ENCODE data around the gene ESYT2.
"Not testable (repeated sequence)": the region's sequence is repeated elsewhere in the genome, so short reads cannot be mapped to it uniquely, and the experiment has no call there.

Gene ESYT2

DNA sequence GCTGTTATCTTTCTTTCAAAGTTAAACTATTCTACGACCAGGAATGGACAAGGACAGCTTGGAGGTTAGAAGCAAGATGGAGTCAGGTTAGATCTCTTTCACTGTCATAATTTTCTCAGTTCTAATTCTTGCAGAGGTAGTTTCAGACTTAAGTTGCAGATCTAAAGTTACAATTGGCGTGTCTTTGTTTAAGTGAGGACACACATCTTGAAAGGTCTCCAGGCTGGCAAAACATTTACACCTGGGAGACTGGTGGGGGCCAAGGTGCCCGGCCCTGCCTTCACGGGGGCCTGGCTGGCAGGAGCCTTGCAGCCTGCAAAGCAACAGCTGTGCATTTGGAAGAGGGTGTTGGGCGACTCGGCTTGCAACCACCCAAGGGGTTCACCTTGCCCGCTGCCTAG lies 25.4 kb upstream of the ESYT2 start:
- DNase-seq = no peak

DNA sequence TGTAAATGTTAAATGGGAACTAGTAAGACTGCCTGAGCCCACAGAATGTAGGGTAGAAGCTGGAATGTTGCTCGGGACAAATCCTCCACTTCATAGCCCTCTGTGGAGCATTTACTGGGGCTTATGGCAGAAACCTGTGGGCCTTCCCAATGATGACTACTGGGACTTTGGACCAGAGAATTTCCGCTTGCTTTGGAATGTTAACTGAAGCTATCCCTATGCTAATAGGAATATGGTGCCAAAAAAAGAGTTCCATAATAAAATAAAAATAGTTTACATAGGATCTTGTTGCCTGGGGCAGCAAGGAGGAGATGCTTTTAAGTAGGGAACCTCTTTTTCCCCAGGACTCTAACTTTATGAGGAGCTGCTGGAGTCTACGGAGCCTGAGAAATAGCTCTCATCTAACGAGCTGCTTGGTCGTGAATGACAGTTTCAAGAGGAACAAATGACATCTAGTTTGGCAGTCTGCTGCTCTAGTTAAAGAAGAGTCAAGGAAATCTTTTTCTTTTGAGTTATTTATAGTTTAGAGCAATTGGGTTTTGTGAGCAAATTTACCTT lies 21.3 kb upstream of the ESYT2 start:
- no peak for DNase-seq

DNA sequence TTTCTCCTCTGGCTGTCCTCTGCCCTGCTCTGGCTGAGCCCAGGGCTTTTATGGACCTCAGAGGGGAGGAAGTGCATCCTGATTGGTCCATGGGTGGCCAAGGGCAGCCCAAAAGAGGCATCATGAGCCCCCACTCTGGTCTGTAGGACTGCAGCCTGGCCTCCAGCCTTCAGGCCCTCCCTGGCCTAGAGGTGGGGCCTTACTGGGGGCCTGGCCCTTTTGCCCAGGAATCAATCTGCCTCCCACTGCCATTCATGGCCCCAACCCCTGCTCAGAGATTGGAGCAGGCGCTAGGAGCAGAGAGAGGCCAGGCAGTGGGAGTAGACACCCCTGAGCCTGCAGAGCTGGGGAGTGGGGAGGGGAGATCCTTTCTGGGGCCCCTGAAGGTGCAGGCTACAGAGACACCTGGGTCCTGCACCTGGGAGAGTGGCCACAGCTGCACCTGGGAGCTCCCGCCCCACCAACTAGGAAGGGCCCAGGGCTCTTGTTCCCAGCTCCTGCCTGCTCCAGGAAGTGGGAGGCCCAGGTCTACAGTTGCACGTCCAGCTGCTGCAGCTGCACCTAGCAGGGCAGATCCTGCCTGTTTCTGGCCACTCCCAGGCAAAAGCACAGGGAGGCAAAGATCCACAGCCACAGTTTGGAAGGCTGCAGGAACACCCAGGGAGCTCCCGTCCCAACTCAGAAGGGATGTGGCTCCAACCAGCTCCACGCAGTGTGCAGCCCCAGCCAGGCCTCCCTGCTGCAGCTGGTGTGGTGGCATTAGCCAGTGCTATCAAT lies 20.6 kb upstream of the ESYT2 start:
- no peak for DNase-seq

DNA sequence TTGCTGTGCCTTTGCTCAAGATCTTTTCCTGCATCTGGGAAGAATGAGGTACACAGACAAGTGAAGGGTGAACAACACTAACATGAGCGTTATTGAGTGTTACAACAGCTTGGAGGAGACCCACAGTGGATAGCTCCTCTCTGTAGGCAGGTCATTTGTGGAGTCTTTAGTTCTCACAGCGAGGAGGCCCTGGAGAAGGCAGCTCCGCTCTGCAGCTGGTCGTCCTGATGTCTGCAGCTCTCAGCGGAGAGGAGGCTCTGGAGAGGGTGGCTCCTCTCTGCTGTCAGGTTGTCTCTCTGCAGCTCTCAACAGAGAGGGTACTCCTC lies 20.1 kb upstream of the ESYT2 start:
- no peak for DNase-seq

DNA sequence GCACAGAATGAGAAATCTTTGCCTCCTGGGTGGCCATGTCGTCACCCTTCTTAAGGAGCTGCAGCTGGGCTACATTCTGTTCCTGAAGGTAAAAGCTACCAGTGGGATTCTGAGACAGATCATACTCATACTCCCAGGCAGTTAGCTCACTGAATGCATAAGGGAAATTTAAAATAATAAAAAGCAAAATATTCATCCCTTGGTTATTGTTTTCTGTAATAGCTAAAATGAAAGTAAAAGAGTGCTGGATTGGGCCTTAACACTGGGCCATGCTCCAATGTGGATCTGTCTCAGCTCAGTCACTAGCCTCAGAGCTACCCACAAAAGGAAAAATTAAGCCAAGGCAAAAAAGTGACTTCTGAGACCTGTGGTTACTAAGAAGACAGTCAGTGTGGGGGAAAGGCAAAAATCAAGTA lies 18.1 kb upstream of the ESYT2 start:
- DNase-seq = no peak

DNA sequence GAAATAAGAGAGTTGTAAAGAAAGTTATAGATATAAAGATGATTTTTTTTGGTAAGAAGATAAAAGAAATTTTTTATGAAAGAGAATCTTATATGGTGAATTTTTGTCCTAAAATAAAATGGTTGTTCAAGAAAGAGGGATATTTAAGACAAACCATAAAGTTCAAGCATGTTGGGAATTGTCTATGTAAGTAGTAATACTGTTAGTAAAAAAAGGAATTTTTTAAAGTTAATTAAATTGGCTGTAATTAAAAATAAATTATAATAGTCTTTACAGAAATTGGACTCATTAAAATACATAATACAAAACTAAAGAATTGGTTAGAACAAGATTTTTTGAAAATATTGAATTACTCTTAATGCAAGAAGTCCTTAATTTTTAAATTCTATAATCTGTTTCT lies 17.0 kb upstream of the ESYT2 start:
- no peak for DNase-seq

DNA sequence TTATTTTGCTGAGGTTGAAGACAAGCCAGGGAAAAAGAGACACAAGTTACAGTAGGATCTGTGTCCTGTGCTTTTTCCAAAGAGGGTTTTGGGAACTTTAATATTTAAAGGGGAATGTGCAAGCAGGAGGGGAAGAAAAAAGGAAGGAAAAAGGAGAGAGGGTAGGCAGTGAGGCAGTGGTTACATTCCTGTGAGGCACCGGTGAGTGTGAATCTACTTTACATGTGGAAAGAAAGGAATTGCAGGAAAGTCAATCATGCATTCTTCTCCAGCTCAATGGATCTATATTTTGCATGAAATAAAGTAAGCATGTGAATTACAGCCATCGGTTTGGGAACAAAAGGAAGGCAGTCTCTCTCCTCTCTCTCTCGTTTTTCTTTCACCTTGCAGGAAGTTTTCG lies 14.5 kb upstream of the ESYT2 start:
- DNase-seq = no peak

DNA sequence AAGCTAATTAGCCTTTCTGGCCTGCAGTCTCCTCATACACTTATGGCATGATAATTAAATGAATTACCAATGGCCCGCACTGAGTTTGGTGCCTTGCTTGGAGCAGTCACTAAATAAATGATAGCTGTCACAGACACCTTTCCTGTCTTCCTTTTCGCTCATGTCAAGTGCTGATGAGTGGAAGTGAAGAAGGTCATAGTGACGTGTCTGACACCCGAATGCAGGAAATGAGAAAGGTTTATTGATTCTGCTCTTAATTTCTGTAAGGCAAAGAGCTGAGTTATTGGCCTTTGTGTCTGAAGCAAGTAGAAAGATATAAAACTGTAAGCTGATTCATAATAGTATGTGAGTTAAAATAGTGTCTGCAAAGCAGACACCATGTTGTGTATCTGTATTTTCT lies 13.2 kb upstream of the ESYT2 start:
- no peak for DNase-seq

DNA sequence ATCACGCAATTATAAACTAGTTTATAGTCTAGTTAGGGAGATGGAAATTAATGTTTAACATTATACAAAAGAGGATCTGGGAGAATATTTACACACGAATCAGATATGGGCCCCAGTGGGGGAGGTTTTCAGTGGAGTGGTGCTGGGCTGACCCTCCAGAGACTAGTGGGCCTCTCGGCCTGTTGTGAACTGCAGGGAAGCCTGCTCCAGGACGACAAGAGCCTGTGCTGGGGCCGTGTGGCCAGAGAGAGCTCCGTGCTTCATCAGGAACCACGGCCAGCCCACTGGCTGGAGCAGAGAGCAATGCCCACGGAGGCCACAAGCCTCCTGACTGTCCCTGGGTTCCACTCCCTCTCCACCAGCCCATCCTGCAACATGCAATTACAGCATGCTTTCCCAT lies 11.3 kb upstream of the ESYT2 start:
- DNase-seq = no peak

DNA sequence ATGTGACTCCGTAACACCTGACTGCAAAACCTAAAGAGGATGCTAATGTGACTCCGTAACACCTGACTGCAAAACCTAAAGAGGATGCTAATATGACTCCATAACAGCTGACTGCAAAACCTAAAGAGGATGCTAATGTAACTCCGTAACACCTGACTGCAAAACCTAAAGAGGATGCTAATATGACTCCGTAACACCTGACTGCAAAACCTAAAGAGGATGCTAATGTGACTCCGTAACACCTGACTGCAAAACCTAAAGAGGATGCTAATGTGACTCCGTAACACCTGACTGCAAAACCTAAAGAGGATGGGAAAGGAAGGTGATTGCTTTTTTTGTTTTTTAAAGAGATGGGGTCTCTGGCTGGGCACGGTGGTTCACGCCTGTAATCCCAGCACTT lies 9.9 kb upstream of the ESYT2 start:
- not testable (repeated sequence) for DNase-seq

DNA sequence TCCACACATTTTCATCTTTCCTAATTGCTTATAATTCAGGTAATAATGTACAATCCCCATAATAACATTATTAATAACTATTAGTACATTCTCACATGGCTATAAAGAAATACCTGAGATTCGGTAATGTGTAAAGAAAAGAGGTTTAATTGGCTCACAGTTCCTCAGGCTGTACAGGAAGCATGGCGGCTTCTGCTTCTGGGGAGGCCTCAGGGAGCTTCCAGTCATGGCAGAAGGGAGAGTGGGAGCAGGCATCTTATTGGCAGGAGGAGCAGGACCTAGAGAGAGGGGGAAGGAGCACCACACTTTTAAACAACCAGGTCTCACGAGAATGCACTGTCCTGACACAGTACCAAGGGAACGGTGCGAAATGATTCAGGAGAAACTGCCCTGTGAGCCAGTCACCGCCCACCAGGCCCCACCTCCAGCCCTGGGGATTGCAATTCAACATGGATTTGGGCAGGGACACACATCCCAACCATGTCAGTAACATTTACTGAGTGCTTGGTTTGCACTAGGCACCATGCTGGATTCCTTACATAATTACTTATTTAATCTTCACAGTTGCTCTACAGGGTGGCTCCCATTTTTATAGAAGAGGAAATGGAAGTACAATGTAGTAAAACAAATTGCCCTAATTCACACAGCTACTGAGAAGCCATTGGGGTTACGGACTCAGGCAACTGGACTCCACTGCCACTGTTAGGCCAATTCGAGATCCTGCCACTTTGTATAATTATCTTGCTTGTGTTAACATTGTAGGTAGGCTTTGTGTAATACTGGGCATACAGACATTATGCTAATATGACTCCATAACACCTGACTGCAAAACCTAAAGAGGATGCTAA lies 8.7 kb upstream of the ESYT2 start:
- no peak for DNase-seq

DNA sequence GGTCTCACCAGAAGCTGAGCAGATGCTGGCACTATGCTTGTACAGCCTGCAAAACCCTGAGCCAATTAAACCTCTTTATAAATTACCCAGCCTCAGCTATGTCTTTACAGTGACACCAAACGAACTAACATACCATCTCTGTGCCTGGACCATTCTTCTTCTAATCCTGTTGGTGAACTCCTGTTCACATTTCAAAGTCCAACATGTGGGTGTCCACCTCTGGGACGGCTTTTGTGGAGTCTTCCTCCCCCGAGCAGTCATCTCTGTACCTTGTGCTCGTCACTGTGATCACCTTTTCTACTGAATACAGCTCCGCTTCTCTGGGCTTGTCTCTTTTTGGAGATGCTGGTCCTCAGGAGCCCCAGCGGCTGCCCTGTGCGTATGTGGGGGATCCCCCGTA lies 7.4 kb upstream of the ESYT2 start:
- DNase-seq = no peak

DNA sequence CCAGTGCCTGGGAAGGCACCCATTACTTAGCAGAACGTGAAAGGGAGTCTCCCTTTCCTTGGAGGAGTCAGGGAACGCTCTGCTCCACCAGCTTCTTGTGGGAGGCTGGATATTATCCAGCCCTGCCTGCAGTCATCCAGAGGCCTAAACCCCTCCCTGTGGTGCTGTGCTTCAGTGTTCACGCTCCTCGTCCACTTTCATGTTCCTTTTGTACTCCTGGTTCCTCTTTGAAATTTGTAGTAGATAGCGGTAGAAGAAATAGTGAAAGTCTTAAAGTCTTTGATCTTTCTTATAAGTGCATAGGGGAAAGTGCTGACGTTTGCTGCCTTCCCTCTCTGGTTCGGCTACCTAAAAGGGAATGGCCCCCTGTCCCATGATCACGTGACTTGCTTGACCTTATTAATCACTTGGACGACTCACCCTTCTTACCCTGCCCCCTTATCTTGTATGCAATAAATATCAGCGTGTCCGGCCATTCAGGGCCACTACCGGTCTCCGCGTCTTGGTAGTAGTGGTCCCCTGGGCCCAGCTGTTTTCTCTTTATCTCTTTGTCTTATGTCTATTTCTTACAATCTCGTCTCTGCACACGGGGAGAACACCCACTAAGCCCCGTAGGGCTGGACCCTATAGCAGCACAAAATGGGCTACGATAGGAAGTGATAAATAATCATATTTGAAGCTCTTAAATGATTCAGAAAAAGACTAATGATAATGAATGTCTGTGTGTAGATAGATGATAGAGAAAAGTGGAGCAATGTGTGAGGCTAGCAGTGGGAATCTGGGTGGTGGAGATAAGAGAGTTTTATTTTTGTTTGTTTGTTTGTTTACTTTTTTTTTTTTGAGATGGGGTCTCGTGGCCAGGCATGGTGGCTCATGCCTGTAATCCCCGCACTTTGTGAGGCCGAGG lies 5.8 kb upstream of the ESYT2 start:
- DNase-seq = no peak

DNA sequence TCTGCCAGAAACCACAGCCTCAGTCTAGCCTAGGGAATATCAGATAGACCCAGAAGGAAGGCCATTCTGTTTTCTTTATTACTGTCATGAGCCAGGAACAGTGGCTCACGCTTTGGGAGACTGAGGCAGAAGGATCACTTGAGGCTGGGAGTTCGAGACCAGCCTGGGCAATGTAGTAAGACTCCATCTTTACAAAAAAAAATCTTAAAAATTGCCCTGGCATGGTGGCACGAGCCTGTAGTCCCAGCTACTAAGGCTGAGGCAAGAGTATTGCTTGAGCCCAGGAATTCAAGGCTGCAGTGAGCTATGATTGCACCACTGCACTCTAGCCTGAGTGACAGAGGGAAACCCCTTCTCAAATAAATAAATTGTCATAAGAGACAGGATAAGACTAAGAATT lies 3.7 kb upstream of the ESYT2 start:
- no peak for DNase-seq

DNA sequence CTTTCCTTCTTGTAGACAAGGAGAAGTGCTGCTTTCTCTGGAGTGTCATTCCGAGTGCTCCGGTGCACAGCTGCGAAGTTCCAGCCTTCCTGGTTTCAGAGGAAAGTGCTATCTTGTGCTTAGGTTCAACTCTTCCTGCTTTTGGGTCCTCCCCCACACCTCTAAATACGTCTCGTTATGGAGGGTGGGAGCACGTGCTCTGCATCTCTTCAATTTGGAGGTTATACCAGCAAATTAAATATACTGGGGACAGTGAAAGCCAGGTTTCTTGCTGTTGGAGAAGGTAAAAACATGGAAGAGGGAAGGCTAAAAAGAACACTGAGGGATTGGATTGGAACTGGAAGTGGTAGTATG lies 2.4 kb upstream of the ESYT2 start:
- no peak for DNase-seq

DNA sequence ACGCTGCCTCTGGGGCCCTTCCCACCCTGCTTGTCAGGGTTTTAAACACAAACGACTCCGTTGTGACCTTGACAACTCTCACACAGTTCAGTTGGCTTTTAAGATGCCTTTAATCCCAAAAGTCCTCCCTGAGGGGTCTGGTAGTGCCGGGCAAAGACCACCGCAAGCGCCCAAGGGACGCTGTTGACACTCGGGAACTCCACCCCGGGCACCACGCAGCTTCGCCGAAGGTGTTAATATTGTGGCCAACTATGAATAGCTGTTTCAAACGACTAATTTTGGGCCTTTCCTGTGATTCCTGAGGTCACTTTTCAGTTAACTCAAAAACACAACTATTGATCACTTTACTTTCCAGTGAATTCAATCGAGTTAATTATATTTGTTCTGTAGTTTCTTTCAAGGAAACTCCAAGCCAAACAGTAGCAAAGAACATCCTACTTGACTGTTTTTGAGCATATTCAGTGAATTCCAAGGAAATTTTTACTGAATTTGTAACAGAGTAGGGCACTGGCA lies 958 bp upstream of the ESYT2 start:
- no peak for DNase-seq

DNA sequence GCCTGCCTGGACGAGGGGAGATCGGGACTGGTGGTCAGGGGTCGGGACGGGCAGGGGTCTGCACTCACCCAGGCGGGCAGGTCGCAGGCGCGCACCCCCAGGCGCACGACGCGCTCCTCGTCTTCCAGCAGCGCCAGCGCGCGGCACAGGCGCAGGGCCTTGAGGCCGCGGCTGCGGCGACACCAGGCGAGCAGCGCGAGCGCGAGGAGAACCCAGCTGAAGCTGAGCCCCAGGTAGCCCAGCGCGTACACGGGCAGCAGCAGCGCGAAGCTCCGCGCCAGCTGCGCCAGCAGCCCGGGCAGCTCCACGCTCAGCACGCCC lies 328 bp downstream of the ESYT2 start:
- DNase-seq = peak; percentile 62 to 69

DNA sequence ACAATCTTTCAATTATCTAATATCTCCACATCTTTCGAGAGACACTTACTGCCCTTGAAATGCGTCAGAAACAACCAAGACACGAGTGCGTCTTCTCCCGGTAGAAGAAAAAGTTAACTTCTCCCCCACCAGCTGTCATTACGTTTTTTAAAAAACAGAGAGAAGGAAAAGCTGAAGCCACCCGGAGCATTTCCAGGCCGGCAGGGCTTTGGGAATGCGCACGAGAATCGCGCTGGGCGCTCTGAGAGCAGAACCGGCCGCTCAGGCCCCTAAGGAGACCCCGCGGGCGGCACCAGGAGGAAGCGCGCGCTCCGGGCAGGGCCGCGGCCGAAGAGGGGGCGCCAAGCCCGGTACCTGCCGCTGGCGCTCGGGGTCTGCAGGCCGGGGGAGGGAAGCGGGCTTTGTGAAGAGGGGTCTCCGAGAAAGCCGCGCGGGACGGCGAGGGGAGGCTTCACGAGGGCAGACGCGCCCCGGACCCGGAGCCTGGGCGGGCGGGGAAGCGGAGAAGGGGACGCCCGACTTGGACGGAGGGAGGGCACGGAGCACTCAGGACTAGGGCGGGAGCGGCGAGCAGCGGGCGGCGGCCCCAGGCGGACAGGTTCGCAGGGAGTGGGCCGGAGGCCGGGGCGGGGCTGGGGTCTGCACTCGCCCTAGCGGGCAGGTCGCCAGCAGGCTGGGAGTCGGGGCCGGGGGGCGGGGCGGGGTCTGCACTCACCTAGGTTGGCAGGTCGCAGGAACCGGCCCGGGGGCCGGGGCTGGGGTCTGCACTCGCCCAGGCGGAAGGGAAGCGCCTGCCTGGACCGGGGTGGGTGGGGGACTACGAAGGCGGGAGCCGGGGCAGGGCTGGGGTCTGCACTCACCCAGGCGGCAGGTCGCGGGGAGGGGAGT lies 932 bp downstream of the ESYT2 start:
- DNase-seq = no peak

DNA sequence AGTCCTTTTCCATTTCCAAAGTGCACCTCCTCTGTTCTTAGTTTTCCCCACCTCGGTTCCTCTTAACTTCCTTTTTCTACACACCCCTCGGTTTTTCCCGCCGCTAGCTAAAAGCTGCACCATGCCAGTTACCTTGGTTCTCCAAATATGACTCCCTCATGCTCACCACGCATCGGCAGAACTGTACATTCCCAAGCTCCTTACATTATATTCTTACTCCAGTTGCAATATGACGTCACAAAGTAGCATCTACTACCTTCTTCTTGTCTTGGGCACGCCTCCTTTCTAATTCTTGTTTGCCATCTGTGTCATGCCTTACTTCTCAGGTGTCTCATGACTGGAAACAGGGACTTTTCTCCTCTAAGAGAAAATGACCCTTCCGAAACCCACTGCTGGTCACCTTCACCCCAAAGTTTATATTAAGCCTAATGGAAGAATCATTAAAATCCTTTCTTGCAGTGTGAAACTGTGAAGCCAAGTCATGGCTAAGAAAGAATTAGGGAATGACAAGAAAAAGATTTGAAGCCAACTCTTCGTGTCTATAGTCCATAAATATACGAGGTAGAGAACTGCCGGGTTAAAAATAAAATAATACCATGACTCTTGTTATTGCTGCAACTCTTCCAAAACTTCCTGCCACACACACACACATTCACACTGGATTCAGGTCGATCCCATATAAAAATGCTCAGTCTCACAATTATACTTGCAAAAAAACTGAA lies 1.7 kb downstream of the ESYT2 start:
- DNase-seq = no peak

DNA sequence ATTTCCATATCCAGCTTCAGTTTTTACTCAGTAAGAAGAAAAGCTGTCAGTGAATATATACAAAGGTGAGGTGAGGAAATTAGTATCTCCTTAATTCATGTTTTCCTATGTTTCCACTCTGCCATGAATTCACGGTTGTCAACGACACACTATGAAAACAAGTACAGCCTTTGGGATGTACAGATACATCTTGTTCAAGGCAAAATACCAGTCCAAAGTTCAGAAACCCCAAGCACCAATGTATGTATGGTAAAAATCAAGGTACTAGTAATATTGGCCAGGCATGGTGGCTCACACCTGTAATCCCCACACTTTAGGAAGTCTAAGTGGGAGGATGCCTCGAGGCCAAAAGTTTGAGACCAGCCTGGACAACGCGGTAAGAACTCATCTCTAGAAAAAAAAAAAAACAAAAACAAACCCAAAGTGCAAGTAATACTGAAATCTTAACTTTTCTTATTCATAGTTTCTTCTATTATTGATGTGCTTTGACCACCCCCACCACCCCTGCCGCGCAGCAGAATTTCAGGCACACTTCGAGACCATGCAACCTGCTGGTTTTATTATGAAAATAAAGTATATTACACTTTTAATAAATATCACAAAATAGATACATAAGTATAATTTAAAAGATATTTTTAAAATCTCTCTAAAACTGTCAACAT lies 3.5 kb downstream of the ESYT2 start:
- no peak for DNase-seq

DNA sequence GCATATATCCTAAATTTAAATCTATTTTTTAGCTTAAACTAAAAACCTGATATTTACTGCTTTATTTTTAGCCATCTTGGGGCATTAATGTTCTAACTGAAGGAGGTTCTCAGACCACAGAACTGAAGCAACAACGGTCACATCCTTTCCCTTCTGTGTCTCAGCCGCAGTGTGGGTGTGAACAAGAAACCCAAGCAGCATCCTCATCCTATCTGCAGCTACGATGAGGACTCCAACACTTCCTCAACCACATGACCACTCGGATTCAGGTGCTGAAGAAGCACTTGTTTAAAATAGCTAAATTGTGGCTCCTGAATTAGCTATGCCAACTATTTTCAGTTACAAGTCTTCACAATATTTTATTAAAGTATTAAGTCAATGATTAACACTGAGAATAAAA lies 5.3 kb downstream of the ESYT2 start:
- no peak for DNase-seq

Measured in NCI-H1930 (cell line).